ENCODE data around the gene INPP5E. TPM values are rescaled to one million over a fixed set of nuclear protein-coding genes. Genes with fewer than 3 reads are reported as not detected.

INPP5E gene
- total RNA-seq, 1 donor from 2014 or later = 13.2 TPM

GRCh38 chr9:136438548-136439480, 831 bp downstream of the INPP5E start:
- no peak for DNase-seq (ENCODE audit: low spot score)
- Mint-ChIP-seq H3K36me3 (ENCODE audit: low read depth) (peaks cover 15% of the 10 kb centered on the region), H3K9me3 (ENCODE audit: low read depth) (no peaks in the 10 kb centered on the region), H3K4me3 (ENCODE audit: unreplicated experiment) (peak overlapping the region; percentile 85), H3K27ac (ENCODE audit: unreplicated experiment) (peak overlapping the region; percentile 36), H3K4me1 (ENCODE audit: low read depth) (peaks cover 29% of the 10 kb centered on the region), H3K27me3 (ENCODE audit: low read depth) (no peaks in the 10 kb centered on the region)
- TF ChIP-seq CTCF (IDR thresholded peaks at IDR 0.05) = peak; percentile 12

GRCh38 chr9:136437839-136438547, 1.7 kb downstream of the INPP5E start:
- H3K27me3 Mint-ChIP-seq (ENCODE audit: low read depth) = no peaks in the 10 kb centered on the region
- H3K4me3 Mint-ChIP-seq (ENCODE audit: unreplicated experiment) = peak overlapping the region; percentile 85
- DNase-seq (ENCODE audit: low spot score) = no peak
- no peak for TF ChIP-seq CTCF (IDR thresholded peaks at IDR 0.05)
- H3K9me3 Mint-ChIP-seq (ENCODE audit: low read depth) = no peaks in the 10 kb centered on the region
- H3K36me3 Mint-ChIP-seq (ENCODE audit: low read depth) = peaks cover 11% of the 10 kb centered on the region
- H3K27ac Mint-ChIP-seq (ENCODE audit: unreplicated experiment) = peak overlapping the region; percentile 36
- H3K4me1 Mint-ChIP-seq (ENCODE audit: low read depth) = peaks cover 29% of the 10 kb centered on the region

GRCh38 chr9:136437430-136437829, 2.2 kb downstream of the INPP5E start:
- peak overlapping the region; percentile 85 for H3K4me3 Mint-ChIP-seq (ENCODE audit: unreplicated experiment)
- peaks cover 6% of the 10 kb centered on the region for H3K36me3 Mint-ChIP-seq (ENCODE audit: low read depth)
- no peaks in the 10 kb centered on the region for H3K27me3 Mint-ChIP-seq (ENCODE audit: low read depth)
- H3K4me1 Mint-ChIP-seq (ENCODE audit: low read depth) = peaks cover 29% of the 10 kb centered on the region
- no peaks in the 10 kb centered on the region for H3K9me3 Mint-ChIP-seq (ENCODE audit: low read depth)
- no peak for TF ChIP-seq CTCF (IDR thresholded peaks at IDR 0.05)
- H3K27ac Mint-ChIP-seq (ENCODE audit: unreplicated experiment) = no peak overlapping the region
- DNase-seq (ENCODE audit: low spot score) = no peak

- DNase-seq (ENCODE audit: low spot score) = no peak
- Mint-ChIP-seq H3K9me3 (ENCODE audit: low read depth) (no peaks in the 10 kb centered on the region), H3K4me1 (ENCODE audit: low read depth) (peaks cover 29% of the 10 kb centered on the region), H3K27ac (ENCODE audit: unreplicated experiment) (peak overlapping the region; percentile 51), H3K27me3 (ENCODE audit: low read depth) (no peaks in the 10 kb centered on the region), H3K4me3 (ENCODE audit: unreplicated experiment) (peak overlapping the region; percentile 85), H3K36me3 (ENCODE audit: low read depth) (peaks cover 2% of the 10 kb centered on the region)
- no peak for TF ChIP-seq CTCF (IDR thresholded peaks at IDR 0.05)
Observed at GRCh38 chr9:136436055-136436634, 3.5 kb downstream of the INPP5E start.

- DNase-seq (ENCODE audit: low spot score) = no peak
Observed at GRCh38 chr9:136434580-136435169, 5.0 kb downstream of the INPP5E start.

More at GRCh38 chr9:136434580-136435169, 5.0 kb downstream of the INPP5E start:
- H3K27me3 Mint-ChIP-seq (ENCODE audit: low read depth) = no peaks in the 10 kb centered on the region
- no peak overlapping the region for H3K27ac Mint-ChIP-seq (ENCODE audit: unreplicated experiment)
- no peak for TF ChIP-seq CTCF (IDR thresholded peaks at IDR 0.05)
- H3K36me3 Mint-ChIP-seq (ENCODE audit: low read depth) = no peaks in the 10 kb centered on the region
- no peaks in the 10 kb centered on the region for H3K9me3 Mint-ChIP-seq (ENCODE audit: low read depth)
- peaks cover 26% of the 10 kb centered on the region for H3K4me1 Mint-ChIP-seq (ENCODE audit: low read depth)
- no peak overlapping the region for H3K4me3 Mint-ChIP-seq (ENCODE audit: unreplicated experiment)
